HG03135 (cell line): Measurements from ENCODE around the gene GRIP2.

Experiments
- ATAC-seq: cut with Tn5 transposase; IDR thresholded peaks from one replicate; pipeline ENCODE4 v1.9.1; 2021; ENCODE audit warnings: mild to moderate bottlenecking, moderate library complexity; ENCODE audit not compliant: unreplicated experiment

GRIP2 gene

DNA sequence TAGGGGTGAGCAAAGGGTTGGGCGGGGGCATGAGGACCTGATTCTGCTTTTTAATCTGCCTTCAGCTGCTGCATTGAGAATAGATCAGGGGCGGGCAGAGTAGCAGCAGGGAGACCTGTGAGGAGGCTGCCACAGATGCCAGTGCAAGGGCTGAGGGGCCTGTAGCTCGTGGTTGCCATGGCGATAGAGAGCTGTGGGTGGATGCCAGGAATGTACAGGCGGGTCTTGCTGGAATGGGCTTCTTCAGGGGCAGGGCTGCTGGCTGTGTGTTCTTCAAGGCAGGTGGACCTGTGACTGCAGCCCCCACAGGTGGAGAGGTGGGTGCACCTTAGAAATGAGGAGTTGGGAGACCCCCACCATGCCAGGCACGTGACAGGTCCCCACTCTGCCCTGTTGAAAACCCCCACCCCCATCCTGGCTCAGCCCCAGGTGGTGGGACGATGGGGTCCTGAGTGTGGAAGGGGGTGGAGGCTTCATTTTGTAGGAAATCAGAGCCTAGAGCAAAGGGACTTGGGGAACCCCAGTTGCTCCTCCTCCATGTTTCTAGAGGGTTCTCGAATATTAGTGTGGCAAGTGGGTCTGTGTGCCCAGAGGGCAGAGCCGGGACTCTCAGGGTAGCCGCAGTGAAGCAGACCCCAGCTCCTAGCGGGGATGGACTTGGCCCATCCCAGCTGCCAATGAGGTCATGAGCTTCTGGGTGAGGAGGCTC lies 99.5 kb downstream of the GRIP2 start:
- ATAC-seq: no peak

DNA sequence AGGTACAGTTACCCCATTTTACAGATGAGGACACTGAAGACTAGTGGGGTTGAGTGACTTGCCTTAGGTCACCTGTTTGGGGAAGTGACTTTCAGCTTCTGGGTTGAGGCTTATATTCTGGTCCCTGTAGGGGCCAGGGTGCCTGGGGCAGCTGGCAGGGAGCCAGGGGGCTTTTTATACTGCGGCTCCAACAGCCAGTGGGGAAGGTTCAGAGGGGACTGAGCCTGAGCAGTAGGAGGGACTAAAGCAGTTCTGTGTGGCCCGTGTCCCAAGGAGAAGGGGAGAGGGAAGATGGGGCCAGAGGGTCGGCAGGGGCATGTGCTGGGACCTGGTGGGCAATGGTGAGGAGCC lies 100.0 kb downstream of the GRIP2 start:
- ATAC-seq: no peak

DNA sequence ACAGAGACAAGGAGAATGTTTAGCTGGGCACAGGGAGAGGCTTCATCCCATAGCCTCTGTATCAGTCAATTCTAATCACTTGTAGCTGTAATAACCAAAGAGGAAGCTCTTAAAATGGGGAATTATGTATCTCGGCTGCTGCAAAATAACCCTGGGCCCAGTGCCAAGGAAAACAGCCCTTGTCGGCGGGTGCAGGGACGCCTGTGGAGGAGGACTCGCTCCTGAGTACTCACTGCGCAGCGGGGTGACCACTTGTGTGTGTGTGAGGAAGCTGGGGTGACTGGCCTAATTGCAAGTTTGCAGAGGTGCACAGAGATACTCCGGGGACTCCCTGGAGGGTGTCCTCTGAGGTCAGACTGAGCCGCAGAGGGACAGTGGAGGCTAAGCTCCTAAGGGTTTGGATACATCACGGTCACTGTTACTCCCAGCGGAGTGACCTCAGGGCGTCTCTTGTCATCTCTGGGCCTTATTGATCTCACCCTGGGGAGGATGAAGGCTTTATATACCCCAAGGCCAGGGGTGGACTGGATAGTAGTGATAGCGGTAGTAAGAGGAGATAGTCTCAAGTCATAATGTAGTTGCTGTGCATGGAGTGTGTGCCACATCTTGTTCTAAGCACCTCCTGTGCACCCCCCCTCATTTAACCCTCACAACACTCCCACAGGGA lies 100.5 kb downstream of the GRIP2 start:
- no peak for ATAC-seq
